GM12864 (cell line): ENCODE results near the gene FOXR1.
A peak's percentile ranks its signal among the peaks of the same experiment; 100 is the strongest.

Source experiments
- DNase-seq: peaks from one replicate; pipeline ENCODE4 v3.0.0-alpha.2; 2011; ENCODE audit warnings: low read depth
- H3K4me3 ChIP-seq: 2 replicates; pipeline ENCODE4 v1.5.1; 2011; ENCODE audit warnings: mild to moderate bottlenecking, low read depth, low read length, control low read depth
- CTCF ChIP-seq: IDR thresholded peaks from 2 replicates; pipeline ENCODE4 v1.5.1; 2011; ENCODE audit warnings: low read depth, mild to moderate bottlenecking, moderate library complexity, low read length, control low read depth, inconsistent platforms; ENCODE audit errors: missing control alignments

The FOXR1 gene

DNA sequence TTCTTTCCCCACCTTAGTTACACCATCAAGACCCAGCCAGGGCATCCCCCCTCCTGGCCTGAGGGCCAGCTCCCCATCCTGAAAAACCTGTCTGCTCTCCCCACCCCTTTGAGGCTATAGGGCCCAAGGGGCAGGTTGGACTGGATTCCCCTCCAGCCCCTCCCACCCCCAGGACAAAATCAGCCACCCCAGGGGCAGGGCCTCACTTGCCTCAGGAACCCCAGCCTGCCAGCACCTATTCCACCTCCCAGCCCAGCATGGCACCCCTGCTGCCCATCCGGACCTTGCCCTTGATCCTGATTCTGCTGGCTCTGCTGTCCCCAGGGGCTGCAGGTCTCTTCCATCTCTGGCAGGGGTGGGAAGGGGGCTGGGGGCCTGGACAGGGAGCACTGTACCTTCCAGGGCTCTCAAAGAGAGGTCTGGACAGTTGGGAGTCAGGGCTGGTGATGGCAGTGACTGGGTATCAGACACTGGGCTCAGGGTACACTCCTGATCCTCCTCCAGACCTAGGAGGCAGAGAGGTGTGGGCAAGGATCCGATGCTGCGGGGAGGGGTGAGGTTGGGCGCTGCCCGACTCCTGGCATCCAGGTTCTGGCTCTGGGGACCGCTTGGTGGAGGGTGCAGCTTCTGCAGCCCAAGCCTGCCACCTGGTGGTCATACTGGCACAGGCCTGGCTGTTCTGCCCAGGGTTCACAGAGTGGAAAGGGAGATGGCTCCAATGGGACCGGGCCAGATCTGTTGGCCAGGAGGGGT, 15.3 kb upstream of the FOXR1 start, which contains the start of gene UPK2:
UPK2 (plus strand) TSS at position 205 of the 753 bp plus-strand sequence; CDS start at position 258, 53 bp downstream.
- peak; percentile 97 for TF ChIP-seq CTCF
- DNase-seq = peak; percentile 25
- no peak within 1 kb of the TSS for H3K4me3 ChIP-seq

DNA sequence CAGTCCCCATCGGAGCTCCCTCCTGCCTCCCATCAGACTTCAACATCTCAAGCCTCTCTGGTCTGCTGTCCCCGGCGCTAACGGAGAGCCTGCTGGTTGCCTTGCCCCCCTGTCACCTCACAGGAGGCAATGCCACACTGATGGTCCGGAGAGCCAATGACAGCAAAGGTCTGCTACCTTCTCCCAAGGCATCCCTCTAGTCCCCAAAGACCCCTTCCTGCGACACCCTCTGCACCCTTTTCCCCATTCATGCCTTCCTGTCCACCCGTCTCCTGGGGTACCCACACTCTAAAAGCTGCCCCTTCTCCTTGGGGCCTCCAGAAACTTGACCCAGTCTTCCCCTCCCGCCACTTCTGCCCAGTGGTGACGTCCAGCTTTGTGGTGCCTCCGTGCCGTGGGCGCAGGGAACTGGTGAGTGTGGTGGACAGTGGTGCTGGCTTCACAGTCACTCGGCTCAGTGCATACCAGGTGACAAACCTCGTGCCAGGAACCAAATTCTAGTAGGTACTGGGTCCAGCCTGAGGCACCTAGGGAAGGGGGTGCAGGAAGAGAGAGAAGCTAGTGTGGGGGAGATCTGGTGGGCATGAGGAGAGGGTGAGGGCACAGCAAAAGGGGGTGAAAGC, 14.6 kb upstream of the FOXR1 start:
- H3K4me3 ChIP-seq = no peak overlapping the region
- no peak for TF ChIP-seq CTCF
- DNase-seq = no peak

- no peak overlapping the region for H3K4me3 ChIP-seq
- no peak for TF ChIP-seq CTCF
- no peak for DNase-seq
These were observed 14.0 kb upstream of the FOXR1 start for GRCh38 chr11:118957549-118957948.

DNA sequence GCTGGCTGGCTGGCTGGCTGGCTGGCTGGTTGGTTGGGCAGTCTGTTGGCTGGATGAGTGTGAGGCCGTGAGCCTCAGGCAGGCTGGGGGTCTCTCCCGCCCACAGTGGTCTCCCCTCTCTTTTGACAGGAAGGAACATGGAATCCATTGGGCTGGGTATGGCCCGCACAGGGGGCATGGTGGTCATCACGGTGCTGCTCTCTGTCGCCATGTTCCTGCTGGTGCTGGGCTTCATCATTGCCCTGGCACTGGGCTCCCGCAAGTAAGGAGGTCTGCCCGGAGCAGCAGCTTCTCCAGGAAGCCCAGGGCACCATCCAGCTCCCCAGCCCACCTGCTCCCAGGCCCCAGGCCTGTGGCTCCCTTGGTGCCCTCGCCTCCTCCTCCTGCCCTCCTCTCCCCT, 13.6 kb upstream of the FOXR1 start:
- no peak for TF ChIP-seq CTCF
- H3K4me3 ChIP-seq = no peak overlapping the region

GRCh38 chr11:118958577-118958976, 13.0 kb upstream of the FOXR1 start:
- no peak for TF ChIP-seq CTCF
- DNase-seq = no peak
- no peak overlapping the region for H3K4me3 ChIP-seq

More for the DNA sequence above, 13.6 kb upstream of the FOXR1 start:
- DNase-seq = no peak

DNA sequence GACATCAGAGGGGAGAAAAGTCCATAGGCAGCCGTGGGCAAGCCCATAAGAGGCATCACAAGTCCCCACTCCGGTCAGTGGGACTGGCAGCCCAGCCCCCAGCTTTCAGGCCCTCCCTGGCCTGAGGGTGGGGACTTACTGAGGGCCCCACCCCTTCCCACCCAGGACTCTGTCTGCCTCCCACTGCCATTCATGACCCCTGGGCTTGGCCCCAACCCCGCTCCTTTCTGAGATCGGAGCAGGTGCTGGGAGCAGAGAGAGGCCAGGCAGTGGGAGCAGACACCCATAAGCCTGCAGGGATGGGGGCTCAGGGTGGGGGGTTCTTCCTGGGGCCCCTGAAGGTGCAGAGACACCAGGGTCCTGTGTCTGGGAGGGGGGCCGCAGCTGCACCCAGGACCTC, 10.4 kb upstream of the FOXR1 start:
- no peak for DNase-seq
- TF ChIP-seq CTCF = no peak
- no peak overlapping the region for H3K4me3 ChIP-seq
